Neuron (in vitro differentiated cells): ENCODE data around the gene FAM43A.

Source experiments
- H2AFZ ChIP-seq: one replicate; pipeline ENCODE4 v1.6.1; 2013; ENCODE audit warnings: low read depth, mild to moderate bottlenecking, inconsistent platforms, low read length, moderate library complexity
- H3K27me3 ChIP-seq: one replicate; pipeline ENCODE4 v1.6.1; 2013; ENCODE audit warnings: low read length; ENCODE audit not compliant: insufficient read depth
- H3K36me3 ChIP-seq: one replicate; pipeline ENCODE4 v1.6.1; 2013; ENCODE audit warnings: low read length; ENCODE audit not compliant: insufficient read depth
- H3K4me1 ChIP-seq: one replicate; pipeline ENCODE4 v1.6.1; 2013; ENCODE audit warnings: low read length; ENCODE audit not compliant: insufficient read depth
- H3K4me3 ChIP-seq: 2 replicates; pipeline ENCODE4 v1.5.1; 2013; ENCODE audit warnings: mild to moderate bottlenecking, low read length, moderate library complexity
- H3K9me3 ChIP-seq: one replicate; pipeline ENCODE4 v1.6.1; 2013; ENCODE audit warnings: low read length

FAM43A gene

GRCh38 chr3:194696702-194697101 is 11.0 kb downstream of the FAM43A start:
- H3K4me3 ChIP-seq = no peak overlapping the region
- H3K36me3 ChIP-seq = no peaks in the 10 kb centered on the region
- peaks cover 8% of the 10 kb centered on the region for H3K27me3 ChIP-seq
- no peak overlapping the region for H2AFZ ChIP-seq
- H3K9me3 ChIP-seq = no peaks in the 10 kb centered on the region
- H3K4me1 ChIP-seq = no peaks in the 10 kb centered on the region

GRCh38 chr3:194702545-194702944 is 16.9 kb downstream of the FAM43A start:
- no peak overlapping the region for H2AFZ ChIP-seq
- H3K4me1 ChIP-seq = no peaks in the 10 kb centered on the region
- no peaks in the 10 kb centered on the region for H3K9me3 ChIP-seq
- peaks cover 2% of the 10 kb centered on the region for H3K27me3 ChIP-seq
- no peaks in the 10 kb centered on the region for H3K36me3 ChIP-seq
- no peak overlapping the region for H3K4me3 ChIP-seq

GRCh38 chr3:194705227-194705626 is 19.5 kb downstream of the FAM43A start:
- H3K36me3 ChIP-seq = no peaks in the 10 kb centered on the region

GRCh38 chr3:194705761-194706160 is 20.1 kb downstream of the FAM43A start:
- Histone ChIP-seq H3K27me3 (peaks cover 2% of the 10 kb centered on the region), H3K9me3 (no peaks in the 10 kb centered on the region), H2AFZ (no peak overlapping the region), H3K4me3 (no peak overlapping the region), H3K36me3 (no peaks in the 10 kb centered on the region), H3K4me1 (no peaks in the 10 kb centered on the region)

More at GRCh38 chr3:194705227-194705626, 19.5 kb downstream of the FAM43A start:
- Histone ChIP-seq H3K4me3 (no peak overlapping the region), H3K27me3 (peaks cover 2% of the 10 kb centered on the region), H3K9me3 (no peaks in the 10 kb centered on the region), H3K4me1 (no peaks in the 10 kb centered on the region), H2AFZ (no peak overlapping the region)

GRCh38 chr3:194707147-194707540 is 21.5 kb downstream of the FAM43A start:
- Histone ChIP-seq H3K9me3 (no peaks in the 10 kb centered on the region), H3K27me3 (peaks cover 2% of the 10 kb centered on the region)

GRCh38 chr3:194711286-194711685 is 25.6 kb downstream of the FAM43A start:
- Histone ChIP-seq H2AFZ (no peak overlapping the region), H3K4me1 (no peaks in the 10 kb centered on the region), H3K27me3 (peaks cover 5% of the 10 kb centered on the region), H3K36me3 (no peaks in the 10 kb centered on the region), H3K9me3 (no peaks in the 10 kb centered on the region), H3K4me3 (no peak overlapping the region)

More at GRCh38 chr3:194707147-194707540, 21.5 kb downstream of the FAM43A start:
- no peaks in the 10 kb centered on the region for H3K36me3 ChIP-seq
- H3K4me3 ChIP-seq = no peak overlapping the region
- H2AFZ ChIP-seq = no peak overlapping the region
- H3K4me1 ChIP-seq = no peaks in the 10 kb centered on the region

- Histone ChIP-seq H3K4me3 (no peak overlapping the region), H3K9me3 (no peaks in the 10 kb centered on the region), H3K27me3 (peaks cover 5% of the 10 kb centered on the region), H3K36me3 (no peaks in the 10 kb centered on the region), H2AFZ (no peak overlapping the region), H3K4me1 (no peaks in the 10 kb centered on the region)
Observed at GRCh38 chr3:194711913-194712312, 26.2 kb downstream of the FAM43A start.

- H3K4me1 ChIP-seq = no peaks in the 10 kb centered on the region
- H3K9me3 ChIP-seq = no peaks in the 10 kb centered on the region
- H3K4me3 ChIP-seq = no peak overlapping the region
- H2AFZ ChIP-seq = no peak overlapping the region
- H3K27me3 ChIP-seq = peaks cover 5% of the 10 kb centered on the region
- H3K36me3 ChIP-seq = no peaks in the 10 kb centered on the region
Observed at GRCh38 chr3:194713299-194714136, 27.8 kb downstream of the FAM43A start.

- Histone ChIP-seq H3K9me3 (no peaks in the 10 kb centered on the region), H3K4me3 (no peak overlapping the region), H2AFZ (no peak overlapping the region), H3K4me1 (no peaks in the 10 kb centered on the region), H3K36me3 (no peaks in the 10 kb centered on the region), H3K27me3 (peaks cover 5% of the 10 kb centered on the region)
Observed at GRCh38 chr3:194714137-194714455, 28.4 kb downstream of the FAM43A start.

- H3K9me3 ChIP-seq = no peaks in the 10 kb centered on the region
- H2AFZ ChIP-seq = no peak overlapping the region
- H3K27me3 ChIP-seq = peaks cover 5% of the 10 kb centered on the region
- no peak overlapping the region for H3K4me3 ChIP-seq
- H3K36me3 ChIP-seq = no peaks in the 10 kb centered on the region
- H3K4me1 ChIP-seq = no peaks in the 10 kb centered on the region
Observed at GRCh38 chr3:194714564-194714963, 28.9 kb downstream of the FAM43A start.

- Histone ChIP-seq H3K9me3 (no peaks in the 10 kb centered on the region), H2AFZ (no peak overlapping the region), H3K36me3 (no peaks in the 10 kb centered on the region), H3K4me1 (no peaks in the 10 kb centered on the region), H3K4me3 (no peak overlapping the region), H3K27me3 (peaks cover 5% of the 10 kb centered on the region)
Observed at GRCh38 chr3:194715022-194715800, 29.5 kb downstream of the FAM43A start.

- Histone ChIP-seq H3K36me3 (no peaks in the 10 kb centered on the region), H3K4me1 (no peaks in the 10 kb centered on the region), H3K4me3 (no peak overlapping the region), H2AFZ (no peak overlapping the region), H3K9me3 (no peaks in the 10 kb centered on the region), H3K27me3 (peaks cover 5% of the 10 kb centered on the region)
Observed at GRCh38 chr3:194718079-194718478, 32.4 kb downstream of the FAM43A start.

GRCh38 chr3:194720048-194720447 is 34.4 kb downstream of the FAM43A start:
- no peaks in the 10 kb centered on the region for H3K27me3 ChIP-seq
- no peaks in the 10 kb centered on the region for H3K9me3 ChIP-seq
- H3K4me3 ChIP-seq = no peak overlapping the region
- no peaks in the 10 kb centered on the region for H3K36me3 ChIP-seq
- H2AFZ ChIP-seq = no peak overlapping the region
- no peaks in the 10 kb centered on the region for H3K4me1 ChIP-seq
